ENCODE results near the gene DIP2C.

The DIP2C gene

GRCh38 chr10:630581-631073, 58.8 kb downstream of the DIP2C start:
- no peak for DNase-seq (ENCODE audit: low read depth)
- TF ChIP-seq CTCF (IDR thresholded peaks at IDR 0.05; ENCODE audit: low read length, missing control alignments), result no peak
- no peak overlapping the region for H3K4me3 ChIP-seq (replicated peaks; ENCODE audit: low read depth, low read length)

DNA sequence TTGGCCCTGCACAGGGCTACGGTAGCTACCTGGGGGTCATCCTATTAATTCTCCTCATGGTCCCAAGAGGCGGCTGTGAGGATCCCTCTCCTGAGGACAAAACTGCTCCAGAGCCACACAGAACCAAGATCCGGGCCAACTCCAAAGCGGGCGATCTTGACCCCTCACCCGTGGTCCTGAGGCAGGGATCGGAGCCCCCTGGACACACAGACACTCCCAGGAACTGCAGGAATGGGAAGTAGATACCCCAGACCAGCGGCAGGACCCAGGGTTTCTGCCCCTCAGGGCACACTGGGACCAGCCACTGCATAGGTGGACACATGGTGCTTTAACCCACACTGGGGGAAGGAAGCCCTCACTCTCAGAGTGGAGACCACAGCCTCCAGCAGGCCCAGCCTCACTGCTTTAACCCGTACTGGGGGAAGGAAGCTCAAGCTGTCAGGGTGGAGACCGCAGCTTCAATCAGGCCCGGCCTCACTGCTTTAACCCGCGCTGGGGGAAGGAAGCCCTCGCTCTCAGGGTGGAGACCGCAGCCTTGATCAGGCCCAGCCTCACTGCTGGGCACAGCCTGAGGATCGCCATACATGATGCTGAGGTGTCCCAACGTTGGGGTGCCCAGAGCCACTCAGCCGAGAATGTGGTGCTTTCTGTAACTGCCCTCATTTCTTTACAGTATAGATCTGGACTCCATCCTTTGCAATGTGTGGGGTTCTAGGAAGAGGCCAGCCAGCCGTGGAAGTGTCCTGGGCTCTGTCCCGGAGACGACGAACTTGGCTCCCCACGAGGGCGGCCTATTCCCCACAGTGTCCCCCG, 60.1 kb downstream of the DIP2C start:
- TF ChIP-seq CTCF (IDR thresholded peaks at IDR 0.05; ENCODE audit: low read length, missing control alignments), result no peak
- no peak for DNase-seq (ENCODE audit: low read depth)
- no peak overlapping the region for H3K4me3 ChIP-seq (replicated peaks; ENCODE audit: low read depth, low read length)

- H3K4me3 ChIP-seq (replicated peaks; ENCODE audit: low read depth, low read length), result no peak overlapping the region
- no peak for DNase-seq (ENCODE audit: low read depth)
- no peak for TF ChIP-seq CTCF (IDR thresholded peaks at IDR 0.05; ENCODE audit: low read length, missing control alignments)
Observed at GRCh38 chr10:628386-629045, 61.0 kb downstream of the DIP2C start.

- no peak overlapping the region for H3K4me3 ChIP-seq (replicated peaks; ENCODE audit: low read depth, low read length)
- DNase-seq (ENCODE audit: low read depth), result no peak
- TF ChIP-seq CTCF (IDR thresholded peaks at IDR 0.05; ENCODE audit: low read length, missing control alignments), result no peak
Observed at GRCh38 chr10:627032-627992, 62.2 kb downstream of the DIP2C start.

GRCh38 chr10:625751-626711, 63.4 kb downstream of the DIP2C start:
- TF ChIP-seq CTCF (IDR thresholded peaks at IDR 0.05; ENCODE audit: low read length, missing control alignments), result no peak
- H3K4me3 ChIP-seq (replicated peaks; ENCODE audit: low read depth, low read length), result no peak overlapping the region
- DNase-seq (ENCODE audit: low read depth), result no peak

- no peak overlapping the region for H3K4me3 ChIP-seq (replicated peaks; ENCODE audit: low read depth, low read length)
Observed at GRCh38 chr10:625333-625696, 64.2 kb downstream of the DIP2C start.

More at GRCh38 chr10:625333-625696, 64.2 kb downstream of the DIP2C start:
- no peak for TF ChIP-seq CTCF (IDR thresholded peaks at IDR 0.05; ENCODE audit: low read length, missing control alignments)
- DNase-seq (ENCODE audit: low read depth), result no peak

Data from fibroblast of pulmonary artery (primary cell).